ENCODE measurements around the gene SERINC3.
A peak's percentile ranks its signal among the peaks of the same experiment; 100 is the strongest.
"Not testable (repeated sequence)": the region's sequence is repeated elsewhere in the genome, so short reads cannot be mapped to it uniquely, and the experiment has no call there.

The SERINC3 gene

DNA sequence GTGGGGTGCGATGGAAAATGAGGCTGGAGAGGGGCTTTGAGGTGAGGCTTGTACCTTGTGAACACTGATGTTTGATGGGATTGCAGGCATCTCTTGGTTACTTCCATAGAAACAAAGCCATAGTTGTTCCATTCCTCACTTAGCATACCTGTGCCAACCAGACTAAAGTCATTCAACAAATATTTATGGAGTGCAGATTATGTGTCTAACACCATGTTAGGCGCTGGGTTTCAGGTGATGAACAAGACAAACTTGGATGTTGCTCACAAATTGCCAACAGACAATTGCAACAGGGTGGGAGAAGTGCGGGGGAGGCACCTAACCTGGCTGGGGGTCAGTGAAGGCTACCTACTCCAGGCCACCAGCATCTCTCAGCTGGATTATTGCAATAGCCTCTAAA, 44.7 kb downstream of the SERINC3 start:
- TF ChIP-seq, protein P1, sequence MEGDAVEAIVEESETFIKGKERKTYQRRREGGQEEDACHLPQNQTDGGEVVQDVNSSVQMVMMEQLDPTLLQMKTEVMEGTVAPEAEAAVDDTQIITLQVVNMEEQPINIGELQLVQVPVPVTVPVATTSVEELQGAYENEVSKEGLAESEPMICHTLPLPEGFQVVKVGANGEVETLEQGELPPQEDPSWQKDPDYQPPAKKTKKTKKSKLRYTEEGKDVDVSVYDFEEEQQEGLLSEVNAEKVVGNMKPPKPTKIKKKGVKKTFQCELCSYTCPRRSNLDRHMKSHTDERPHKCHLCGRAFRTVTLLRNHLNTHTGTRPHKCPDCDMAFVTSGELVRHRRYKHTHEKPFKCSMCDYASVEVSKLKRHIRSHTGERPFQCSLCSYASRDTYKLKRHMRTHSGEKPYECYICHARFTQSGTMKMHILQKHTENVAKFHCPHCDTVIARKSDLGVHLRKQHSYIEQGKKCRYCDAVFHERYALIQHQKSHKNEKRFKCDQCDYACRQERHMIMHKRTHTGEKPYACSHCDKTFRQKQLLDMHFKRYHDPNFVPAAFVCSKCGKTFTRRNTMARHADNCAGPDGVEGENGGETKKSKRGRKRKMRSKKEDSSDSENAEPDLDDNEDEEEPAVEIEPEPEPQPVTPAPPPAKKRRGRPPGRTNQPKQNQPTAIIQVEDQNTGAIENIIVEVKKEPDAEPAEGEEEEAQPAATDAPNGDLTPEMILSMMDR (IDR thresholded peaks at IDR 0.05; ENCODE audit: low read depth, low read length), result no peak
- H3K4me3 ChIP-seq (ENCODE audit: low read depth, low read length), result no peak overlapping the region

DNA sequence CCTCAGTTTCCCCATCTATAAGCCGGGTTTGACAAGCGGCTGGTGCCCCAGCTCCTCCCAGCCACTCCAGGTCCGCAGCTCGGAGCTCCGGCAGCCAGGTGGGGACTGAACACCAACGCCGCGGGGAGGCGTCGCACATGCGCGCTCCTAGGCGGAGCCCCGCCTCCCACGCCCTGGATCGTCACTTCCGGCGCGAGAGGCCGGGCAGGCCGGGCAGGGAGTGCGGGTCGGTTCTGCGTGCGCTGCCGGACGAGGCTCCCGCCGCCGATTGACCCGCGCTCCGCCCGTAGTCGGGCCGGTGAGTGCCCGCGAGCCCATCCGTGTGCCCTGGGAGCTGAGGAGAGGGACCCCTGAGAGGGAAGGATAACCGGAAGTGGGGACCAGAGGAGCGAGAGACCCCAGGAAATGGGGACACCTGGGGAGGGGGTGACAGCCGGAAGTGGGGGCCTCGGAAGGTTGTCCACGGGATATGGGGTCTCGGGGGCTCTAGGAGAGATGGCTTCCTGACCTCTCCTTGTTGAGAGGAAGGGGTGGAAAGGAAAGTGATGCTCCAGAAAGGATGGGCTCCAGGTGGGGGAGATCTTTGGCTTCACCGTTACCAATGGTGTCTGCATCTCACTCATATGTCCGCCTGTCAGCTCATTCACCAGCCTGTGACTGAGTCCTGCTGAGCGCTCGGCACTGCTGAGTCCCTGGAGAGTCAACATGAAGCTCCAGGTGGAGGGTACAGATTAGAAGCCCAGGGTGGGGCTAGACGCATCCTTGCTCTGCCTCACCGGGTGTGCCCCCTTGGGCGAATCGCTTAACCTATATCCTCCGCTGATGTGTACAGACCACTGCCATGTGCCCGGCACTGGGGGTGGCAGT, 45.9 kb downstream of the SERINC3 start, which contains the start of gene TTPAL:
TSS of gene TTPAL (plus strand) at position 181 of the 867 bp plus-strand sequence. CDS start 4,126 bp downstream, outside the sequence.
- TF ChIP-seq, protein P1 (IDR thresholded peaks at IDR 0.05; ENCODE audit: low read depth, low read length), result peak; percentile 21; the same call in 1 of the 2 replicates
- H3K4me3 ChIP-seq (ENCODE audit: low read depth, low read length), result peak within 1 kb of the TSS; percentile 92

DNA sequence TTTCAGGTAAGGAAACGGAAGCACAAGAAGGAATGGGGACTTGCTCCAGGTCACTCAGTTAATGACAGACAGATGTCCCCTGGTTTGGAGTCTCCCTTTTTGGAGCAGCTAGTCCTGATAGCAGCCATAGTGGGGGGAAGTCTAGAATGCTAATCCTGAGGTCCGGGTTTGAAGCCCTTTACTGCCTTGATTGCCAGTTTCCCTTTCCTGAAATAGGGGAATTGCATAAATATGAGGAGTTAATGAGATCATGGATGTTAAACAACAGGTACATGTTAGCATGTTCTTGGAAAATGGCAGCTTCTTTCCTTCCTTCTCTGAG, 46.5 kb downstream of the SERINC3 start:
- TF ChIP-seq, protein P1 (IDR thresholded peaks at IDR 0.05; ENCODE audit: low read depth, low read length), result no peak
- H3K4me3 ChIP-seq (ENCODE audit: low read depth, low read length), result peak overlapping the region; percentile 92

DNA sequence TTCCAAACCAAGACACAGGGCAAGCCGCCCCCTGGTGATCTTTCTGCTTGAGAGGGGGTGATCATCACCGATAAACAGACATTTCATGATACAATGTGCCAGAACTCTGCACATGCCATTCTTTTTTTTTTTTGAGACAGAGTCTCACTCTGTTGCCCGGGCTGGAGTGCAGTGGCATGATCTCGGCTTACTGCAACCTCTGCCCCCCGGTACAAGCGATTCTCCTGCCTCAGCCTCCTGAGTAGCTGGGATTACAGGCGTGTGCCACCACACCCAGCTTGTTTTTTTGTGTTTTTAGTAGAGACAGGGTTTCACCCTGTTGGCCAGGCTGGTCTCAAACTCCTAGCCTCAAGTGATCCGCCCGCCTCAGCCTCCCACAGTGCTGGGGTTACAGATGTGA, 49.6 kb downstream of the SERINC3 start:
- H3K4me3 ChIP-seq (ENCODE audit: low read depth, low read length), result not testable (repeated sequence)

DNA sequence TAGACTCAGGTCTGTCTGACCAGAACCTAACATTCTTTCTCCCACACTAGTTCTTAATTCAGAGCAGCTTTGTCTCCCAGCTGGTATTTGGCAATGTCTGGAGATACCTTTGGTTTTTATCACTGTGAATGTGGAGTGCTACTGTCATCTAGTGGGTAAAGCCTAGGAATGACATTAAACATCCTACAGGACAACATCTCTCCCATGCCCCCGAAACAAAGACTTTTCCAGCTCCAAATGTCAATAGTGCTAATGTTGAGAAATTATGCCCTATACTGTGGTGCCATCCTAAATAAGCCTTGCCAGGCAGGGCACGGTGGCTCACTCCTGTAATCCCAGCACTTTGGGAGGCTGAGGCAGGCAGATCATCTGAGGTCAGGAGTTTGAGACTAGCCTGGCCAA, 50.4 kb downstream of the SERINC3 start:
- TF ChIP-seq, protein P1 (IDR thresholded peaks at IDR 0.05; ENCODE audit: low read depth, low read length), result no peak
- no peak overlapping the region for H3K4me3 ChIP-seq (ENCODE audit: low read depth, low read length)

DNA sequence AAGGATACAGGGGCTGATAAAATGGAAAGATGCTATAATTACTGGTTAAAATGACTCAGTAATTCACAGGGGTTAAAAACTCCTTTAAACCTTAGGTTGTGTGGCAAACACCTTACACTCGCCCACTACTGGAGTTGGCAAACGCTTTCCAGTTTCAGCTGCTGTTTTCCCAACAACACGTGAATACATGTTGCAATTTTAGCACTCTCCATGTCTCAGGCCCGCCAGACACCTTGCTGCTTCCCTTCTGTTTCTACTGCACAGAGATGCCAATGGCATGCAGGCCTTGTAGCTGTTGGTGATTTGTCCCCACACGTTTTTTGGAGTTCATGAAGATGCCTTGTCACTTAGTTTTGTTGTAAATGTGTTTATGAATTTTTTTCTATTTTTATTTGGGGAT, 51.5 kb downstream of the SERINC3 start:
- H3K4me3 ChIP-seq (ENCODE audit: low read depth, low read length), result no peak overlapping the region
- TF ChIP-seq, protein P1 (IDR thresholded peaks at IDR 0.05; ENCODE audit: low read depth, low read length), result no peak

DNA sequence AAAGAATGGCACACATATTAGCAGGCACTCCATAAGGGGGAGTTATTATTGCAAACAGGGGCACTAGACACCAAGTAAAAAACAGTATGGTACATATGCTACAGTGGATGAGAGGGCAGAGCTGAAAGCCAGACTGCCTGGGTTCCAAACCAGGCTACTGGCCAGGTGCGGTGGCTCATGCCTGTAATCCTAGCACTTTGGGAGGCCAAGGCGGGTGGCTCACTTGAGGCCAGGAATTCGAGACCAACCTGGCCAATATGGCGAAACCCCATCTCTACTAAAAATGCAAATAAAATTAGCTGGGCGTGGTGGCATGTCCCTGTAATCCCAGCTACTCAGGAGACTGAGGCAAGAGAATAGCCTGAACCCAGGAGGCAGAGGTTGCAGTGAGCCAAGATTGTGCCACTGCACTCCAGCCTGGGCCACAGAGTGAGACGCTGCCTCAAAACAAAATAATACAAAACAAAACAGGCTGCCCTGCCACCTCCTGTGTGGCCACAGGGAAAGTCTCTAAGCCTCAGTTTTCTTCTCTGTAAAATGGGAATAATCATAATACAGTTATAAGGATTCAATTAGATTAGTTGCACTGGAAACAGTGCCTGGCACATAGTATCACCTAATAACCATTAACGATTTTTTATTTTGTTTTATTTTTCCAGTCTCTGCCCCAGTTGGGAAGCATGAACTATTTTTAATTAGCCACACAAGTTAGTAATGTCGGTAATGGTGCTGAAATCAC, 53.7 kb downstream of the SERINC3 start:
- H3K4me3 ChIP-seq (ENCODE audit: low read depth, low read length), result no peak overlapping the region
- TF ChIP-seq, protein P1 (IDR thresholded peaks at IDR 0.05; ENCODE audit: low read depth, low read length), result no peak

All from WI38 (cell line).